PC-3 (cell line): ENCODE data around the gene DENND2C.

Source experiments
- CTCF ChIP-seq: fragments of 300-600 bp; sonication (generic); conservative IDR thresholded peaks from 2 replicates; pipeline ENCODE4 v1.5.1; 2017; ENCODE audit warnings: antibody characterized with exemption, low read depth, mild to moderate bottlenecking, low read length
- EZH2 ChIP-seq: fragments of 300-600 bp; sonication (generic); IDR thresholded peaks from one replicate; pipeline ENCODE4 v1.6.1; 2017; ENCODE audit warnings: antibody characterized with exemption, mild to moderate bottlenecking, low read length; ENCODE audit not compliant: unreplicated experiment
- EZH2phosphoT487 ChIP-seq: fragments of 300-600 bp; sonication (generic); IDR thresholded peaks from 2 replicates; pipeline ENCODE4 v1.6.1; 2018; ENCODE audit warnings: mild to moderate bottlenecking, antibody characterized with exemption, low read length, borderline replicate concordance

- TF ChIP-seq CTCF (no peak), EZH2phosphoT487 (no peak), EZH2 (no peak)
These were observed 2.1 kb upstream of the DENND2C start for GRCh38 chr1:114671939-114672275.
